Astrocyte of the cerebellum (primary cell): ENCODE measurements around the gene TRMT11.

ENCODE experiments used
- DNase-seq: peaks from one replicate; pipeline ENCODE4 v3.0.0-alpha.2; 2011; ENCODE audit warnings: low read depth
- H3K4me3 ChIP-seq: 2 replicates; pipeline ENCODE4 v1.5.1; 2011; ENCODE audit warnings: mild to moderate bottlenecking, low read depth, low read length, moderate library complexity
- CTCF ChIP-seq: IDR thresholded peaks from 2 replicates; pipeline ENCODE4 v1.5.1; 2012; ENCODE audit warnings: low read length, low read depth, moderate library complexity, mild to moderate bottlenecking; ENCODE audit errors: missing control alignments
- in situ Hi-C: cut with HindIII; loops from 2 replicates; pipeline ENCODE4 v1.10.0; 2017; ENCODE audit warnings: low sequenced_read_pairs

Gene TRMT11

GRCh38 chr6:125987026-125987617 lies 782 bp downstream of the TRMT11 start:
- TF ChIP-seq CTCF, result no peak
- H3K4me3 ChIP-seq, result peak overlapping the region; percentile 85
- no peak for DNase-seq
- in situ Hi-C loops, result no loop called here

- no peak for DNase-seq
- no peak for TF ChIP-seq CTCF
- in situ Hi-C loops, result no loop called here
- H3K4me3 ChIP-seq, result no peak overlapping the region
Measured at GRCh38 chr6:125988280-125988679, 1.9 kb downstream of the TRMT11 start.

GRCh38 chr6:125989631-125990030 lies 3.3 kb downstream of the TRMT11 start:
- H3K4me3 ChIP-seq, result no peak overlapping the region
- DNase-seq, result peak; percentile 9
- in situ Hi-C loops, result no loop called here
- no peak for TF ChIP-seq CTCF

- TF ChIP-seq CTCF, result no peak
- in situ Hi-C loops, result no loop called here
- no peak for DNase-seq
- H3K4me3 ChIP-seq, result no peak overlapping the region
Measured at GRCh38 chr6:125991653-125992052, 5.3 kb downstream of the TRMT11 start.

GRCh38 chr6:125994670-125995488 lies 8.5 kb downstream of the TRMT11 start:
- no peak overlapping the region for H3K4me3 ChIP-seq
- no peak for DNase-seq
- in situ Hi-C loops, result no loop called here

More at GRCh38 chr6:125994670-125995488, 8.5 kb downstream of the TRMT11 start:
- no peak for TF ChIP-seq CTCF
